Activated CD8-positive, alpha-beta T cell treated with anti-CD3 and anti-CD28 coated beads for 36 hours (primary cell): ENCODE results near the gene BANK1. TPM values are rescaled to one million over a fixed set of nuclear protein-coding genes. Genes with fewer than 3 reads are reported as not detected.

ENCODE experiments used
- ATAC-seq: fragments of 200-7000 bp; cut with Tn5 transposase; one replicate; pipeline ENCODE4 v1.10.0; 2021; ENCODE audit warnings: mild to moderate bottlenecking, moderate library complexity
- CTCF ChIA-PET: fragments of 350-600 bp; sonication (Branson Sonifier 250); formaldehyde crosslinking; loops from one replicate; lab custom pipeline; 2021; ENCODE audit warnings: antibody characterized with exemption; lab: Charles Lee
- POLR2A ChIA-PET: fragments of 350-600 bp; sonication (Branson Sonifier 250); formaldehyde crosslinking; loops from one replicate; lab custom pipeline; 2021; ENCODE audit warnings: antibody characterized with exemption; lab: Charles Lee
- DNase-seq: peaks from one replicate; pipeline ENCODE4 v3.0.0-alpha.2; 2020
- H3K27ac Mint-ChIP-seq: one replicate; pipeline ENCODE4 v1.8.0; 2021; ENCODE audit warnings: mild to moderate bottlenecking, mixed read lengths
- H3K27me3 Mint-ChIP-seq: one replicate; pipeline ENCODE4 v1.8.0; 2021; ENCODE audit warnings: mixed read lengths
- H3K36me3 Mint-ChIP-seq: one replicate; pipeline ENCODE4 v1.8.0; 2021; ENCODE audit warnings: low read depth, mixed read lengths
- H3K4me1 Mint-ChIP-seq: one replicate; pipeline ENCODE4 v1.8.0; 2021; ENCODE audit warnings: low read depth, mixed read lengths
- H3K4me3 Mint-ChIP-seq: one replicate; pipeline ENCODE4 v1.8.0; 2021; ENCODE audit warnings: mild to moderate bottlenecking, moderate library complexity, mixed read lengths
- H3K9me3 Mint-ChIP-seq: one replicate; pipeline ENCODE4 v1.8.0; 2021; ENCODE audit warnings: mixed read lengths
- intact Hi-C: fragments of 100-400 bp; cut with micrococcal nuclease; formaldehyde crosslinking; loops from one replicate; pipeline ENCODE4 v1.10.0; 2022
- total RNA-seq, 2 experiments: library from RNA; stranded (reverse); gene quantifications; one replicate each; pipeline ENCODE4 v1.2.3, GENCODE V29; 2021
- TF ChIP-seq, protein P1 (sequence below): fragments of 200-600 bp; IDR thresholded peaks from one replicate; pipeline ENCODE4 v1.8.0; 2022; ENCODE audit warnings: antibody characterized with exemption, mild to moderate bottlenecking

Gene BANK1
- total RNA-seq, 2 experiments from 2014 or later, result 0.09 to 0.34 TPM

DNA sequence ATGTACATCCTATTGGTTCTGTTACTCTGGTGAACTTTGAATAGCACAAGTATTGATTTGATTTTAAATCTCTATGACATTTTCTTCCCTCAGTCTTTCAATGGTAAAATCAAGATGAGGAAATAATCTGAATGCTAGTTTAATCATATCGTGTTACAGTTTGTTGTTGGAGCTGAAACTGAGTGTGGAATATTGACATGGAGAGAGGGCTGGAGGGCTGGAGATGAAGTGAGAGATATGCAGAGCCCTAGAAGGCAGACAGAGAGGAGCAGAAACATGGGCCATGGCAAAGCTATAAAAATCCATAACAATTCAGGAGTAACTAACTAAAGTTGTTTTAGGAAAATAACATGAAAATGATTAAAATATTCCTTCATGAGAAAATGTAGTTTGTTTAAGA is 141.1 kb downstream of the BANK1 start:
- H3K4me3 Mint-ChIP-seq, result no peak overlapping the region
- no peaks in the 10 kb centered on the region for H3K4me1 Mint-ChIP-seq
- H3K27ac Mint-ChIP-seq, result no peak overlapping the region
- ChIA-PET POLR2A (no interaction called here), CTCF (no interaction called here)
- no peaks in the 10 kb centered on the region for H3K9me3 Mint-ChIP-seq
- intact Hi-C loops, result no loop called here
- no peaks in the 10 kb centered on the region for H3K36me3 Mint-ChIP-seq
- ATAC-seq (no peak), DNase-seq (no peak)
- H3K27me3 Mint-ChIP-seq, result no peaks in the 10 kb centered on the region
- TF ChIP-seq, protein P1, sequence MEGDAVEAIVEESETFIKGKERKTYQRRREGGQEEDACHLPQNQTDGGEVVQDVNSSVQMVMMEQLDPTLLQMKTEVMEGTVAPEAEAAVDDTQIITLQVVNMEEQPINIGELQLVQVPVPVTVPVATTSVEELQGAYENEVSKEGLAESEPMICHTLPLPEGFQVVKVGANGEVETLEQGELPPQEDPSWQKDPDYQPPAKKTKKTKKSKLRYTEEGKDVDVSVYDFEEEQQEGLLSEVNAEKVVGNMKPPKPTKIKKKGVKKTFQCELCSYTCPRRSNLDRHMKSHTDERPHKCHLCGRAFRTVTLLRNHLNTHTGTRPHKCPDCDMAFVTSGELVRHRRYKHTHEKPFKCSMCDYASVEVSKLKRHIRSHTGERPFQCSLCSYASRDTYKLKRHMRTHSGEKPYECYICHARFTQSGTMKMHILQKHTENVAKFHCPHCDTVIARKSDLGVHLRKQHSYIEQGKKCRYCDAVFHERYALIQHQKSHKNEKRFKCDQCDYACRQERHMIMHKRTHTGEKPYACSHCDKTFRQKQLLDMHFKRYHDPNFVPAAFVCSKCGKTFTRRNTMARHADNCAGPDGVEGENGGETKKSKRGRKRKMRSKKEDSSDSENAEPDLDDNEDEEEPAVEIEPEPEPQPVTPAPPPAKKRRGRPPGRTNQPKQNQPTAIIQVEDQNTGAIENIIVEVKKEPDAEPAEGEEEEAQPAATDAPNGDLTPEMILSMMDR, result no peak

DNA sequence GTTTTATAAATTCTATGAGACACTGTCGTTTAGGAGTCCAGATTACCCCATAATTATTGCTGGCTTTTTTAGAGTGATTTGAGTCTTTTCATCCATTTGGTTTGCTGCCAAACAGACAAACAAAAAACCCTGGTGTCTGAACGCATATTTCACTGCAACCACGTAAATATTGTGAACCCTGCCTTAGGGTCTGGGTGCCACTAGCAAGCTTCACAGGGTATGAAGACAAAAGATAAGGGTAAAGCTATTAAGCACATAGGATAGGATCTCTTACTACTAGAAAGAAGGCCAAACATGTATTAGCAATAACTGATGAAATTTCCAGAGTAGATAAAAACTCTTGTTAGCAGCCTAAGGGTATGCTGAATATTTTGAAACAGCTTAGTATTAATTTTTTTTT is 143.3 kb downstream of the BANK1 start:
- H3K36me3 Mint-ChIP-seq, result no peaks in the 10 kb centered on the region
- intact Hi-C loops, result no loop called here
- no peak for DNase-seq
- TF ChIP-seq, protein P1, result no peak
- H3K27ac Mint-ChIP-seq, result no peak overlapping the region
- ATAC-seq, result no peak
- no peaks in the 10 kb centered on the region for H3K27me3 Mint-ChIP-seq
- H3K4me1 Mint-ChIP-seq, result no peaks in the 10 kb centered on the region
- H3K4me3 Mint-ChIP-seq, result no peak overlapping the region
- no peaks in the 10 kb centered on the region for H3K9me3 Mint-ChIP-seq
- ChIA-PET CTCF (no interaction called here), POLR2A (no interaction called here)

DNA sequence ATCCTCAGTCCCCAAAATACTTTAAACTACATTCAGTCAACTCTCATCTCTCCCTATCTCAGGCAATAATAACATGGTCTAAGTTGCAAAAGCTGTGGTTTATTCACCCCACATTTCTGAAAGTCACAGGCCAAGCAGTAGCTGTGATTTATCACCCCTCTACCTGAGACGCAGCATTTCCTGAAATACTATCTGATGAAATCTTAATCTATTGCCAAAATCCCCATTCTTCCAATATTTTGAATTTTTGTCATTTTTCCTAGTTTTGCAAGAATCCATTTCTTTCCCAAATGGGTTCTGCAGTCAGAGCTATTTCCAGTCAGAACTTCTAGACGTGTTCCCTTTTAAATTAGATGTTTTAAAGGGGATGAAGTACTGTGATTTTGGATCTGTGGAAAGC is 148.3 kb downstream of the BANK1 start:
- Mint-ChIP-seq H3K9me3 (no peaks in the 10 kb centered on the region), H3K4me1 (no peaks in the 10 kb centered on the region), H3K4me3 (no peak overlapping the region), H3K36me3 (no peaks in the 10 kb centered on the region), H3K27ac (no peak overlapping the region), H3K27me3 (peaks cover 2% of the 10 kb centered on the region)
- ChIA-PET CTCF (no interaction called here), POLR2A (no interaction called here)
- ATAC-seq (no peak), DNase-seq (no peak)
- intact Hi-C loops, result no loop called here
- TF ChIP-seq, protein P1, result no peak

DNA sequence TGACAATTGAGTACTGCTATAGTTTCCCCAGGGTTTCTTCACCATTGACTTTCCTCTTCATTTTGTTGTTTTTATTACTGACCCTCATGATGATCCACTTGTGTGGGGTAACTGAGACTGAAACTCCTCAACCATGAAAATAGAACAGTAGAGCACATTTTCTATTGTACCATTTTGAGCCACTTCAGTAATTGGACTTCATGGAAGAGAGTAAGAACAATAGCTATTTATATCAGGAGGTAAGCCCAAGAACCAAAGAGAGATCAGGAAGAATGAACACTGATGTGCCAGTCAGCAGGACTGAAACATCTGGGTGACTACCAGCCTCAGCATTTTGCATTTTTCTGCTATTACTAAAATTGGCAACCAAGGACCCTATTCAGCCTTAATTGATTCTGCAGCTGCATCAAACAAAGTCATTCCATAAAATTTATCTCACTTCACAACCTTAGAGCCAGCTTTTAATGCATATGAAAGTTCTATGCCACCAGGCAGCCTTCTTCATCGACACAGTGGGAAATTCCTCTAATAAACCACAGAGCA is 151.4 kb downstream of the BANK1 start:
- ChIA-PET CTCF (no interaction called here), POLR2A (no interaction called here)
- DNase-seq (no peak), ATAC-seq (no peak)
- Mint-ChIP-seq H3K36me3 (no peaks in the 10 kb centered on the region), H3K9me3 (no peaks in the 10 kb centered on the region), H3K27ac (no peak overlapping the region), H3K27me3 (peaks cover 2% of the 10 kb centered on the region), H3K4me1 (no peaks in the 10 kb centered on the region), H3K4me3 (no peak overlapping the region)
- intact Hi-C loops, result no loop called here
- TF ChIP-seq, protein P1, result no peak

DNA sequence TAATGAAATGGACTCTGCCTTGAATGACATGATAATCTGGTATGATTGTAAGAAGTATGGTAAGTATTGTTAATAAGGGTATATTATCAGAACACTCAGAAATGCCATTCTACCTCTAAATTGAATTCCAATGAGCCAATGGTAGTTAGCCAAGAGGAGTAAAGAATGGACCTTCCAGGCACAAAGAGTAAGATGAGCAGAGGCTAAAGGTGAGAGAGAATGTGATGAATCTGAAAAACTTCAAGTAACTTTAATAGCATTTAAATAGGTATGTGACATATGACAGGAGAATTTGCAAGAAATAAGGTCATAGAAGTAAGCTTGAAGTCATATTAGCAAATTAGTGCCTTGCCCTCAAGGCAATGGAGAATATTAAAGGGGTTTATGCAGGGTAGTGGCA is 152.4 kb downstream of the BANK1 start:
- DNase-seq, result no peak
- intact Hi-C loops, result no loop called here
- no peak for ATAC-seq
- Mint-ChIP-seq H3K27me3 (peaks cover 2% of the 10 kb centered on the region), H3K27ac (no peak overlapping the region), H3K4me1 (no peaks in the 10 kb centered on the region), H3K4me3 (no peak overlapping the region), H3K9me3 (no peaks in the 10 kb centered on the region), H3K36me3 (no peaks in the 10 kb centered on the region)
- TF ChIP-seq, protein P1, result no peak
- ChIA-PET POLR2A (no interaction called here), CTCF (no interaction called here)
